Retinal pigment epithelial cell (primary cell): Measurements from ENCODE around the gene DAND5.

ENCODE experiments used
- DNase-seq: peaks from one replicate; pipeline ENCODE4 v3.0.0-alpha.2; 2010; ENCODE audit warnings: low read depth
- H3K4me3 ChIP-seq: 2 replicates; pipeline ENCODE4 v1.5.1; 2011; ENCODE audit warnings: mild to moderate bottlenecking, low read length, control low read depth, moderate library complexity
- TF ChIP-seq, protein P1 (sequence below): conservative IDR thresholded peaks from 2 replicates; pipeline ENCODE4 v1.5.1; 2011; ENCODE audit warnings: low read depth, low read length, control low read depth, inconsistent platforms

Gene DAND5

DNA sequence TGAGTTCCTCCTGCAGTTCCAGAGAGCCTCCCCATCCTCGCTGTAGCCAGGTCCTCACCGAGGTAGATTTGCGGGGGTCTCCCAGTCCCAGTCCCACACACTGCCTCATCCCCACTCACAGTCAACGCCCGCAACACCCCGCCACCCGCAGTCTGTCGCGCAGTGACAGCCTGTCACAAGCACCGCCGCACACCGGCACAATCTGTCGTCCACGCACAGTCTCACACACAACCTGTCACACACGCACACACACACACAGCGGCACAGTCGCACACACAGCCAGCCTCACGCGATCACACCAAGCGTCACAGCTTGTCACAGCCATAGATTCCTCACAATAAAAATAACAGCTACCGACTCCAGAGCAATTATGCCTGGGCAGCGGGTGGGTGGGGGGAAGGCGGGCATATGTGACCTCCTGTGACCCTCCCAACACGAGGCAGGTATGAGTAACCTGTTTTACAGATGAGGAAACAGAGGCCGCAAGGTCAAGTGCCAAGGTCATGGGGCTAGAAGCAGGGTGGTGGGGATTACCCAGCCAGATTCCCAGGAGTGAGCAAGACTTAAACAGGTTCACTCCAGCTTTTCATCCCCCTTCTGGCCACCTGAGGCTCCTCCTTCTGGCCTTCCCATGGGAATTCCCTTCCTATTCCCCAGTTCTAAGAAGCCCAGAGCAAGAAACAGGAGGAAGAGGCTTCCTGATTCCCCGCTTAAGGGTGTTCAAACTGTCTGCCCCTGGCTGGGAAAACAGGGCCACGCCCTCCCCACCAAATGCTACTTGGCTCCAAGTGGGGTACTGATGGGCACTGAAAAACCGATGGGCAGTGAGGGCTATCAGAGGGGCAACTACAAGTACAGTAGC, 39.8 kb downstream of the DAND5 start:
- TF ChIP-seq, protein P1, sequence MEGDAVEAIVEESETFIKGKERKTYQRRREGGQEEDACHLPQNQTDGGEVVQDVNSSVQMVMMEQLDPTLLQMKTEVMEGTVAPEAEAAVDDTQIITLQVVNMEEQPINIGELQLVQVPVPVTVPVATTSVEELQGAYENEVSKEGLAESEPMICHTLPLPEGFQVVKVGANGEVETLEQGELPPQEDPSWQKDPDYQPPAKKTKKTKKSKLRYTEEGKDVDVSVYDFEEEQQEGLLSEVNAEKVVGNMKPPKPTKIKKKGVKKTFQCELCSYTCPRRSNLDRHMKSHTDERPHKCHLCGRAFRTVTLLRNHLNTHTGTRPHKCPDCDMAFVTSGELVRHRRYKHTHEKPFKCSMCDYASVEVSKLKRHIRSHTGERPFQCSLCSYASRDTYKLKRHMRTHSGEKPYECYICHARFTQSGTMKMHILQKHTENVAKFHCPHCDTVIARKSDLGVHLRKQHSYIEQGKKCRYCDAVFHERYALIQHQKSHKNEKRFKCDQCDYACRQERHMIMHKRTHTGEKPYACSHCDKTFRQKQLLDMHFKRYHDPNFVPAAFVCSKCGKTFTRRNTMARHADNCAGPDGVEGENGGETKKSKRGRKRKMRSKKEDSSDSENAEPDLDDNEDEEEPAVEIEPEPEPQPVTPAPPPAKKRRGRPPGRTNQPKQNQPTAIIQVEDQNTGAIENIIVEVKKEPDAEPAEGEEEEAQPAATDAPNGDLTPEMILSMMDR: no peak
- DNase-seq: no peak
- H3K4me3 ChIP-seq: no peak overlapping the region

DNA sequence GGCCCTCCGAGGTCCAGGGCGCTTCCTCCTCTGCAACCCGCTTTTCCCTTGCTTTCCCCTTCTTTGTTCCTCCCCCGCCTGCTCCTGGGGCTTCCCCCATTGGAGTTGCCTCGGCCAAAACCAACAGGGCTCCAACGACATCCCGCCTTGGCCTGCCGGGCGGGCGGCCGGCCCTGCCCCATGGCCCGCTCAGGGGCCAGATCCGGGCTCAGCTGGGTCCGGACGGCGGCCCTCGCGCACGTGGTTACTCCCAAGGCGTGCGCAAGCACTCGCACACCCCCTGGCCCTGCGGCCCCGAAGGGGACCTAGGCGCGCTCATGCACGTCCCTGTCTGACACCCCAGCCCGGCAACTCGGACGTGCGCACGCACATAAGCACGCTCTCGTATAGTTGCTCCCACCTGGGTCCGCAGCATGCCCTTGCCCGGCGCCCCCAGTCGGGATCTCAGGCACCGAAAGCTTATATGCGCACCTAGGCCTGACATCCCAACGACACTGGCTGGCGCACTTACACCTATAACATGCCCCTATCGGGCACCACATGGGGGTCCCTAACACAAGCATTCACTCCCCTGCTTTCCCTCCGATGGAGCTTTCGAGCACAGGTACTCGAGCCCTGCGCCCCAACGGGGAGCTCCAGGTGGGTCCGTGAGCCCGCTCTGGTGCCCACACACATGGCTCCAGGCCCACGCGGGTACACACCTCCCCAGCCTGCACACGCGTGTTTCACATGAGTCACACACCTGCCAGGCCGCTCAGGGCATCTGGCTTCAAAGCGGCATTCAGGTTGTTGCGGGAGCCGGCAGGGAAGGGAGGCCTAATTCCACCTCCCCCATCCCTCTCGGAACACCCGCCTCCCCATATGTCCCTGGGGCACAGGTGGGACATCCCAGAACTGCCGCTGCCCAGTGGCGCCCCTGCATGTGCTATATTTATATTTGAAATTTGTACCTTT, 40.9 kb downstream of the DAND5 start:
- no peak overlapping the region for H3K4me3 ChIP-seq
- TF ChIP-seq, protein P1: no peak
- no peak for DNase-seq

DNA sequence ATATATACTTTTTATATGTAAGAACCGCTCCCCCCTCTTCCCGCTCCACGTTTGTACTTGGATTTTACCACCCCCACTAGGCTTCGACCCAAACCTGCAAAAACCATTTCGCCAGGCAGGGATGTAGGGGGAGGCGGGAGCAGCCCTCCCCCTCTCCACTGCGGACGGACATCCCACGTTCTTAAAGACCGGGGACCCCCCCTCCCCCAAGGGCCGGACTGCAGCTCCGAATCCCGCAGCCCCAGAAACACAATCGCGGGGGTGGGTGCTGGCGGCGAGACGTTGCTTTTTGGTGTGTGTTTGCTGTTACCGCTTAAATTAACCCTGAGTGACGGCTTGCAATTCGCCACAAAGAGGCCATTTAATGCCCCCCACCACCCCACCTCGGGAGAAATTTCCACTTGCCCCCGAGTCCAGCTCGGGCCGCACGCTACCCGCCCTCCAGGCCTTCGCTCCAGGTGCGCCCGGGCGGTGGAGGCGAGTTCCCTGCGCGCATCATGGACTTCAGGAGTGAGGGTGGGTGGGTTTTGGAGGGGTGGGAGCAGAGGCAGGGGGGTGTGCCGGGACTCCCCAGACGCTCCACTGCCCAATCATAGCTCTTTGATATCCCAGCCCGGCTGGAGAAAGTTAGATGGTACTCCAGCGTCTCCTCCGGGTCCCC, 41.7 kb downstream of the DAND5 start:
- H3K4me3 ChIP-seq: no peak overlapping the region
- TF ChIP-seq, protein P1: no peak
- no peak for DNase-seq

DNA sequence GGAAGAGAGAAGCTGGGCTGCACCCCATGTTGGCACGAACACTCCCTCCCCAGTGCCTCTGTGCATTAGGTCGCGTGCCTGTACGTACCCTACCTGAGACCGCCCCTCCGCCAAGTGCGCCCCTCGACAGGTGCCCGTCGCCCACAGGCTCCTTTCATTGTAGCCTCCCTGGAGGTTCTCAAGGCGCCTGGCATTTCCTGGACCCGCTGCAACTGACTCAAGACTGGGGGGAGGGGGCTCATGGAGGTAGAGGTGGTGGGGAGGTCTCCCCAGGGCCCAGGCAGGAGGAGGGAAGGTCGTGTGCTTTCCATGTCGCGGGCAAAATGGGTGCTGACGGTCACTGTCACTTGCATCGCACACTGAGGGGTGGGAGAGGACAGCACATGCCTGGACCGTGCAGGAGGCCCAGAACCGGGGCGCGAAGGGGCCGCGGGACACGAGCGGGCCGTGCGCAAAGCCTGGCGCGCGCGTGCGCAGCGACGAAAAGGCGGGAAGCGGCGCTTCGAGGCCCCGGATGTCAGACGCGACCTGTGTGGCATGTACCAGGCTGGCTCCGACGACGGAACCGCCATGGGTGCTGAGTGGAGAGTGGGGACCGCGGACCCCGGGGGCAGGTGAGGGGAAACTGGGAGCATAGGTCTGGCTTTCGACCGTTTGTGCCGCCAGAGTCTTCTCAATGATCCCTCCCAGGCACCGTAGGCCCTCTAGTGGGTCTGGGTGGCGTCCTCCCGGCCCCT, 42.4 kb downstream of the DAND5 start:
- TF ChIP-seq, protein P1: no peak
- H3K4me3 ChIP-seq: no peak overlapping the region
- DNase-seq: no peak

DNA sequence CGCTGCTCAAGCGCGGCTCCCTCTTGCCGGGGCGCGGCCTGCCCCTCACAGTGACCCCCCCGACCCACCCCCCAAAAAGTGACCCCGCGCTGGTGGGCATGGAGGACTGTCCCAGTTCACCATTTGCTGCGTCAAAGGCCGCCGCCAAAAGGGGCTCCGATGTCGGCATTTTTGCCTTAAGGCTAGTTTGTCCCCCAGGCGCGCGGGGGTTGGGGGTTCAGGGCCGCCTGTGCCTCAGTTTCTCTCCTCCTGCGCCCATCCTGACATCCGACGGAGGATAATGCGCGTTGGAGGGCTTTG, 43.0 kb downstream of the DAND5 start:
- no peak overlapping the region for H3K4me3 ChIP-seq
- TF ChIP-seq, protein P1: no peak
- DNase-seq: no peak
